Measurements from ENCODE around the gene EXO1. TPM values are rescaled to one million over a fixed set of nuclear protein-coding genes. Genes with fewer than 3 reads are reported as not detected.
A peak's percentile ranks its signal among the peaks of the same experiment; 100 is the strongest.

Gene EXO1
- total RNA-seq, 1 donor: 37.2 TPM

DNA sequence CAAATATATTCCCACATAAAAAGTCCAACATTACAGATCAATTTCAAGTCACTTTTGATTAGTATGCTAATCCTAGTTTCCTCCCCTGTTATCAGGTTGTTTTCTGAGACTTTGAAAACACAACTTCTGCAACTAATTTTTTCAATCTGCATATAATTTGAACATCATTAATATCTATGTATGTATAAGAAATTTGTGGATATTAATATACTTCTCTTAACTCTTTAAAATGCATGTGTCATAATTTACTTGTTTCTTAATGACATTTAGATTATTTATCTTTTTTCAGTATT, 48.6 kb downstream of the EXO1 start:
- H3K4me3 ChIP-seq (ENCODE audit: low read depth, low read length): no peak overlapping the region
- TF ChIP-seq, protein P1, sequence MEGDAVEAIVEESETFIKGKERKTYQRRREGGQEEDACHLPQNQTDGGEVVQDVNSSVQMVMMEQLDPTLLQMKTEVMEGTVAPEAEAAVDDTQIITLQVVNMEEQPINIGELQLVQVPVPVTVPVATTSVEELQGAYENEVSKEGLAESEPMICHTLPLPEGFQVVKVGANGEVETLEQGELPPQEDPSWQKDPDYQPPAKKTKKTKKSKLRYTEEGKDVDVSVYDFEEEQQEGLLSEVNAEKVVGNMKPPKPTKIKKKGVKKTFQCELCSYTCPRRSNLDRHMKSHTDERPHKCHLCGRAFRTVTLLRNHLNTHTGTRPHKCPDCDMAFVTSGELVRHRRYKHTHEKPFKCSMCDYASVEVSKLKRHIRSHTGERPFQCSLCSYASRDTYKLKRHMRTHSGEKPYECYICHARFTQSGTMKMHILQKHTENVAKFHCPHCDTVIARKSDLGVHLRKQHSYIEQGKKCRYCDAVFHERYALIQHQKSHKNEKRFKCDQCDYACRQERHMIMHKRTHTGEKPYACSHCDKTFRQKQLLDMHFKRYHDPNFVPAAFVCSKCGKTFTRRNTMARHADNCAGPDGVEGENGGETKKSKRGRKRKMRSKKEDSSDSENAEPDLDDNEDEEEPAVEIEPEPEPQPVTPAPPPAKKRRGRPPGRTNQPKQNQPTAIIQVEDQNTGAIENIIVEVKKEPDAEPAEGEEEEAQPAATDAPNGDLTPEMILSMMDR (IDR thresholded peaks at IDR 0.05; ENCODE audit: insufficient read depth, low read length): no peak
- DNase-seq (ENCODE audit: low read depth): no peak

DNA sequence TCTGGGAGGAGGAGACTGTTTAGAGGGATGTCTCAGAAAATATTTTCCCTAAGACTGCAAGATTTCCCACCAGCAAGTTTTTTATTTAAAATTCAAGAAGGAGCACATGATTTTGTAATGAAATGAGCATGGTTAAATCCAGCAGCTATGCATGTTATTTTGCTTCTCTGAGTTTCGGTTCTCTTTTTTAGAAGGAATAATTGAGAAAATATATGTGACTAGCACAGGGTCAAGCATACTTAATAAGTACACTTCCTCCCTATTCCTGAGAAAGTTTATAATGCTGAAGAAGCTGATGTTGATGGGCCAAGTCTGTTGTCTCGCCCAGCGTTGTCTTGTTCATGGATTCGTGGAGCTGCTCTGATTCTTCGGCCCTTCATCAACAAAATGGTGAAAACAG, 51.2 kb downstream of the EXO1 start:
- no peak for DNase-seq (ENCODE audit: low read depth)
- H3K4me3 ChIP-seq (ENCODE audit: low read depth, low read length): no peak overlapping the region
- TF ChIP-seq, protein P1 (IDR thresholded peaks at IDR 0.05; ENCODE audit: insufficient read depth, low read length): no peak

DNA sequence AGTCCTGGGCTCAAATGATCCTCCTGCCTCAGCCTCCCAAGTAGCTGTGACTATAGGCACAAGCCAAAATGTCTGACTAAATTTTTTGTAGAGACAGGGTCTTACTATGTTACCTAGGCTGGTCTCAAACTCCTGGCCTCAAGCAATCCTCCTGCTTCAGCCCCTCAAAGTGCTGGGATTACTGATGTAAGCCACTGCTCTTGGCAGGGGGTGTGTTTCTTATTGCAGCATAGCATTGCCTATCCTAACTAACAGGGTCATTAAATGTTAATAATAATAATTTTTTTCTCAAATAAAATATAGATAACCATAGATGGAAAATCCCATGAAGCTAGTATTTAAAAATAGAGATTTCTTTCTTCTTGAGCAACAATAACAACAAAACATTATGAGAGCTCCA, 52.4 kb downstream of the EXO1 start:
- TF ChIP-seq, protein P1 (IDR thresholded peaks at IDR 0.05; ENCODE audit: insufficient read depth, low read length): no peak
- DNase-seq (ENCODE audit: low read depth): no peak
- no peak overlapping the region for H3K4me3 ChIP-seq (ENCODE audit: low read depth, low read length)

DNA sequence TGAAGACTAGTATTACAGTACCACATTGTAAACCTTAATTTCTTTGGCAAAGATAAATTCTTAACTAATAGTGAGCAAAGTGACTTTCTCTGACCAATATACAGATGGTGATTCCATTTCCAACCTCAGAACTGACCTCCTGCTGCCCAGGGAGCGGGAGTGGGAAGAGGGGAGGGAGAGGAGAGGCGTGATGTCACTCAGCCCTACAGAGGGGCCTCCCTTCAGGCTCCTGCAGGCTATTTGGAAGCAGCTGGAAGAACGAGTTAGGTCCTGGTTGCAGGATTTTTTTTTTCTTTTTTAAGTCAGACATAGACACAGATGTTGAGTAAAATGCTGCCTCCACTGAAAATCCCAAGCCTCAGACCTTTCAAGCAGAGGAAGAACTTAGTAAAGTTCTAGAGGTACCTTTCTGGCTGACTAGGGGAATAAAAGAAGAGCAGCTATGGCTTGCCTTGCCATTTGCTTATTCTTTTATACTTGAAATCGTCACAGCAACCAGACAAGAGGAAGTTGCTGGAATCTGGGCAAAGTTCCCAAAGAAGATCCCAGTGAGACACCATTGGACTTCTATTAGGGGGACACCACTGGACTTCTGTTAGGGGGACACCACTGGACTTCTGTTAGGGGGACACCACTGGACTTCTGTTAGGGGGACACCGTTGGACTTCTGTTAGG, 54.5 kb downstream of the EXO1 start:
- no peak overlapping the region for H3K4me3 ChIP-seq (ENCODE audit: low read depth, low read length)
- DNase-seq (ENCODE audit: low read depth): no peak
- TF ChIP-seq, protein P1 (IDR thresholded peaks at IDR 0.05; ENCODE audit: insufficient read depth, low read length): no peak

DNA sequence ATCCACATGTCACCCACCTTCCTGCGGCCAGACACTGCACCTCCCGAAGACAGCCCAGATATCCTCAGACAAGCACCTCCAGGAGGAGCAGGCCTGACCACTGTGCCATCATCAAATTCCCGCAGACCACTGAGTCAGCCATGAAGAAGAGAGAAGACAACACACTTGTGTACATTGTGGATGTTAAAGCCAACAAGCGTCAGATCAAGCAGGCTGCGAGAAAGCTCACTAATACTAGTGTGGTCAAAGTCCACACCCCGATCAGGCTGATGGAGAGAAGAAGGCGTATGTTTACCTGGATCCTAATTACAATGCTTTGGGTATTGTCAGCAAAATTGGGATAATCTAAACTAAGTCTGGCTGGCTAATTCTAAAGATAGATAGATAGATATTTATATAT, 68.2 kb downstream of the EXO1 start:
- DNase-seq (ENCODE audit: low read depth): no peak
- TF ChIP-seq, protein P1 (IDR thresholded peaks at IDR 0.05; ENCODE audit: insufficient read depth, low read length): no peak
- no peak overlapping the region for H3K4me3 ChIP-seq (ENCODE audit: low read depth, low read length)

DNA sequence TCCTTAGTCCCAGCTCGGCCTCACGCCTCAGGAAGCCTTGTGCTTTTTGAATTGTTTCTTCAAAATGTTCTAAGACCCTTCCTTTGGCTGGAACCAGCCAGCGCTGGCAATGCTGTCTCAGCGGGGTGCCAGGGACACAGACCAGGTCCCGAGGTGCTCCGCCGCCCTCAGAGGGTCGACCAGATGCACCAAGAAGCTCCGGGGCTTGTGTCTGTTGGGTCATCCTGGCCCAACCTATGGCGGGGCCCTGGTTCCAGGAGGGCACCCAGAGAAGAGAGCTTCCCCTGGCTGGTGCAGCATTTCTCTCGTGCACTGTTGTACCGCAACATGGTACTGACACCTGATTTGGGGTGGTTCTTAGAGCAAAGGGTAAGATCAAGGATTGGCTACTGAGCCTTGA, 69.5 kb downstream of the EXO1 start:
- no peak overlapping the region for H3K4me3 ChIP-seq (ENCODE audit: low read depth, low read length)
- DNase-seq (ENCODE audit: low read depth): no peak
- TF ChIP-seq, protein P1 (IDR thresholded peaks at IDR 0.05; ENCODE audit: insufficient read depth, low read length): no peak

DNA sequence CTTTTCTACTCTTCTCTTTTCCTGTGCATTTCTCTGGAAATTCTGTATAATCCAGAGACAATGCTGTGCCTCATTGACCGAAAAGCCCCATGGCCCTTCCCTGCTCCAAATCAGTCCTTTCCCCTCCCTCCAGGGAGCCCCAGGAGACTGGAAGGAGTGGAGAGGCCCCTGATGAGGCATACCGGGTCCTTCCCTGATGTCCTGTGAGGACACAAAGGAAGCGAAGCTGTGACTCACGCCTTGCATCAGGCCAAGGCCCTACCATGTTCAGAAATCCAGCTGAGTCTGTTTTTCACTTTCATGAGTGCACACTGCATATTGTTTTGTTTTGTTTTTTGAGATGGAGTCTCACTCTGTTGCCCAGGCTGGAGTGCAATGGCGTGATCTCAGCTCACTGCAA, 70.9 kb downstream of the EXO1 start:
- DNase-seq (ENCODE audit: low read depth): peak; percentile 76
- H3K4me3 ChIP-seq (ENCODE audit: low read depth, low read length): no peak overlapping the region
- TF ChIP-seq, protein P1 (IDR thresholded peaks at IDR 0.05; ENCODE audit: insufficient read depth, low read length): no peak

All from fibroblast of the aortic adventitia (primary cell).